Chondrocyte (in vitro differentiated cells): Measurements from ENCODE around the gene STK32C. TPM values are rescaled to one million over a fixed set of nuclear protein-coding genes. Genes with fewer than 3 reads are reported as not detected.

Experiments used
- DNase-seq: peaks from one replicate; pipeline ENCODE4 v3.0.0; 2021; ENCODE audit warnings: mixed read lengths, low spot score
- H3K27ac Mint-ChIP-seq: one replicate; pipeline ENCODE4 v1.8.0; 2021; ENCODE audit warnings: mild to moderate bottlenecking, moderate library complexity, mixed read lengths; ENCODE audit not compliant: unreplicated experiment
- H3K27me3 Mint-ChIP-seq: 2 replicates; pipeline ENCODE4 v1.8.0; 2021; ENCODE audit warnings: low read depth, mixed read lengths
- H3K36me3 Mint-ChIP-seq: 2 replicates; pipeline ENCODE4 v1.8.0; 2021; ENCODE audit warnings: low read depth, mixed read lengths
- H3K4me1 Mint-ChIP-seq: 2 replicates; pipeline ENCODE4 v1.8.0; 2021; ENCODE audit warnings: low read depth, mild to moderate bottlenecking, mixed read lengths
- H3K4me3 Mint-ChIP-seq: one replicate; pipeline ENCODE4 v1.8.0; 2021; ENCODE audit warnings: mild to moderate bottlenecking, moderate library complexity, mixed read lengths; ENCODE audit not compliant: unreplicated experiment
- H3K9me3 Mint-ChIP-seq: 2 replicates; pipeline ENCODE4 v1.8.0; 2021; ENCODE audit warnings: low read depth, mixed read lengths
- CTCF ChIP-seq: fragments of 200-600 bp; sonication (generic); IDR thresholded peaks from 2 replicates; pipeline ENCODE4 v1.5.0; 2021; ENCODE audit warnings: antibody characterized with exemption, mild to moderate bottlenecking, moderate library complexity
- long read RNA-seq: library from polyadenylated mRNA; stranded (forward); transcript quantifications from one replicate; pipeline ENCODE4 v2.0.0, GENCODE V29; 2021
- total RNA-seq: library from RNA; stranded (reverse); gene quantifications from 3 replicates; pipeline ENCODE4 v1.2.1, GENCODE V29; 2021

Gene STK32C
- 15.8 to 17.9 TPM (median 17.2 TPM) in 3 replicates for total RNA-seq
- long read RNA-seq, transcript STK32C-202 (2 exons, 733 nt): major isoform, 6 of 26 reads
- long read RNA-seq, partial matches to known transcripts: 6 of 26 reads
- long read RNA-seq, other reads (novel, unspliced or antisense): 8 of 26 reads

GRCh38 chr10:132307823-132308586 is at the start of gene STK32C:
Gene STK32C (minus strand): TSS chr10:132307950. CDS start chr10:132307833, 117 bp downstream.
- no peaks in the 10 kb centered on the region for H3K27me3 Mint-ChIP-seq
- peaks cover 2% of the 10 kb centered on the region for H3K36me3 Mint-ChIP-seq
- peak within 1 kb of the TSS; percentile 63 for H3K27ac Mint-ChIP-seq
- peak within 1 kb of the TSS; percentile 86 for H3K4me3 Mint-ChIP-seq
- no peaks in the 10 kb centered on the region for H3K9me3 Mint-ChIP-seq
- peak; percentile 95 for DNase-seq
- H3K4me1 Mint-ChIP-seq: peaks cover 7% of the 10 kb centered on the region
- peak; percentile 32 for TF ChIP-seq CTCF

- Mint-ChIP-seq H3K27me3 (no peaks in the 10 kb centered on the region), H3K27ac (no peak overlapping the region), H3K4me1 (no peaks in the 10 kb centered on the region), H3K36me3 (peaks cover 4% of the 10 kb centered on the region), H3K9me3 (no peaks in the 10 kb centered on the region), H3K4me3 (no peak overlapping the region)
- no peak for TF ChIP-seq CTCF
- DNase-seq: peak; percentile 65
Measured at GRCh38 chr10:132356621-132357195, 49.0 kb upstream of the STK32C start.

GRCh38 chr10:132355754-132356153 is 48.0 kb upstream of the STK32C start:
- no peaks in the 10 kb centered on the region for H3K4me1 Mint-ChIP-seq
- no peaks in the 10 kb centered on the region for H3K9me3 Mint-ChIP-seq
- DNase-seq: peak; percentile 88
- H3K4me3 Mint-ChIP-seq: no peak overlapping the region
- H3K27me3 Mint-ChIP-seq: no peaks in the 10 kb centered on the region
- peaks cover 4% of the 10 kb centered on the region for H3K36me3 Mint-ChIP-seq
- no peak for TF ChIP-seq CTCF
- no peak overlapping the region for H3K27ac Mint-ChIP-seq

- H3K9me3 Mint-ChIP-seq: no peaks in the 10 kb centered on the region
- H3K27ac Mint-ChIP-seq: no peak overlapping the region
- peaks cover 4% of the 10 kb centered on the region for H3K36me3 Mint-ChIP-seq
- H3K4me3 Mint-ChIP-seq: no peak overlapping the region
- no peaks in the 10 kb centered on the region for H3K4me1 Mint-ChIP-seq
- TF ChIP-seq CTCF: no peak
- DNase-seq: peak; percentile 90
- H3K27me3 Mint-ChIP-seq: no peaks in the 10 kb centered on the region
Measured at GRCh38 chr10:132355297-132355696, 47.5 kb upstream of the STK32C start.

GRCh38 chr10:132354356-132355094 is 46.8 kb upstream of the STK32C start:
- peak; percentile 86 for DNase-seq
- peaks cover 4% of the 10 kb centered on the region for H3K36me3 Mint-ChIP-seq
- H3K27me3 Mint-ChIP-seq: no peaks in the 10 kb centered on the region
- TF ChIP-seq CTCF: no peak
- H3K4me3 Mint-ChIP-seq: no peak overlapping the region
- no peaks in the 10 kb centered on the region for H3K4me1 Mint-ChIP-seq
- no peak overlapping the region for H3K27ac Mint-ChIP-seq
- H3K9me3 Mint-ChIP-seq: no peaks in the 10 kb centered on the region
